Cardiac fibroblast (primary cell): Measurements from ENCODE around the gene DEFB116.
"Not testable (repeated sequence)": the region's sequence is repeated elsewhere in the genome, so short reads cannot be mapped to it uniquely, and the experiment has no call there.

Experiments
- DNase-seq, 2 donors: peaks; one replicate each; pipeline versions ENCODE4 v3.0.0 to v3.0.0-alpha.2; 2010; ENCODE audit warnings: low read depth in 2 of 2
- H3K4me3 ChIP-seq, 2 donors: replicated peaks in 1 of 2; 1 replicate in 1 of 2; 2 replicates in 1 of 2; pipeline ENCODE4 v1.5.1; 2011; ENCODE audit warnings: low read depth in 2 of 2, low read length in 2 of 2, mild to moderate bottlenecking in 2 of 2, moderate library complexity in 1 of 2
- TF ChIP-seq, protein P1 (sequence below): IDR thresholded peaks from one replicate; pipeline ENCODE4 v1.5.1; 2011; ENCODE audit warnings: low read depth, mild to moderate bottlenecking, low read length, inconsistent platforms

Gene DEFB116, protein sequence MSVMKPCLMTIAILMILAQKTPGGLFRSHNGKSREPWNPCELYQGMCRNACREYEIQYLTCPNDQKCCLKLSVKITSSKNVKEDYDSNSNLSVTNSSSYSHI

DNA sequence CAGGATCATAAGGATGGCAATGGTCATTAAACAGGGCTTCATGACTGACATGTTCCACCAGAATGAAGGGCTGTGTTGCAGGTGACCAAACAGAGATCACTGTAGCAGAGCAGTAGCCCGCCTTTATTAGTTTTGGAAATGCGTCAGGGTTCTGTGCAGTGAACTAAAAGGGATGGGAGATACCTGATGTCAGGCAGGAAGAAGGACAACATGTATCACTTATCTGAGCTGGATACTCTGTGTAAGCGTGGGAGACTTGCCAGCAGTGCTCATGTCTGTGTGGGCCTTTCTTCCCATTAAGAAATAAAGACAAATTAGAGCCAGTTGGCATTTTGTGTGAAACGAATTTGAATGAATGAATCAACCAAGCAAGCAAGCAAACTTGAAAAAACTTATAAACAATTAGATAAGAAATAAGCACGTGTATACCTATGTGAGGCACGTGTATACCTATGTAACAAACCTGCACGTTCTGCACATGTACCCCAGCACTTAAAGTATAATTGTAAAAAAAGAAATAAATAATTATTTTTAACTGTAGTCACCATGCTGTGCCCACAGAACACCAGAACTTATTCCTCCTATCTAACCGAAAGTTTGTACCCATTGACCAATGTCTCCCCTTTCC lies at the start of gene DEFB116:
Gene DEFB116, minus strand, starts transcription at position 51 of the 628 bp plus-strand sequence. Its CDS starts 0 bp downstream, at position 51.
- H3K4me3 ChIP-seq = no peak within 1 kb of the TSS
- TF ChIP-seq, protein P1, sequence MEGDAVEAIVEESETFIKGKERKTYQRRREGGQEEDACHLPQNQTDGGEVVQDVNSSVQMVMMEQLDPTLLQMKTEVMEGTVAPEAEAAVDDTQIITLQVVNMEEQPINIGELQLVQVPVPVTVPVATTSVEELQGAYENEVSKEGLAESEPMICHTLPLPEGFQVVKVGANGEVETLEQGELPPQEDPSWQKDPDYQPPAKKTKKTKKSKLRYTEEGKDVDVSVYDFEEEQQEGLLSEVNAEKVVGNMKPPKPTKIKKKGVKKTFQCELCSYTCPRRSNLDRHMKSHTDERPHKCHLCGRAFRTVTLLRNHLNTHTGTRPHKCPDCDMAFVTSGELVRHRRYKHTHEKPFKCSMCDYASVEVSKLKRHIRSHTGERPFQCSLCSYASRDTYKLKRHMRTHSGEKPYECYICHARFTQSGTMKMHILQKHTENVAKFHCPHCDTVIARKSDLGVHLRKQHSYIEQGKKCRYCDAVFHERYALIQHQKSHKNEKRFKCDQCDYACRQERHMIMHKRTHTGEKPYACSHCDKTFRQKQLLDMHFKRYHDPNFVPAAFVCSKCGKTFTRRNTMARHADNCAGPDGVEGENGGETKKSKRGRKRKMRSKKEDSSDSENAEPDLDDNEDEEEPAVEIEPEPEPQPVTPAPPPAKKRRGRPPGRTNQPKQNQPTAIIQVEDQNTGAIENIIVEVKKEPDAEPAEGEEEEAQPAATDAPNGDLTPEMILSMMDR = no peak
- DNase-seq = no peak

DNA sequence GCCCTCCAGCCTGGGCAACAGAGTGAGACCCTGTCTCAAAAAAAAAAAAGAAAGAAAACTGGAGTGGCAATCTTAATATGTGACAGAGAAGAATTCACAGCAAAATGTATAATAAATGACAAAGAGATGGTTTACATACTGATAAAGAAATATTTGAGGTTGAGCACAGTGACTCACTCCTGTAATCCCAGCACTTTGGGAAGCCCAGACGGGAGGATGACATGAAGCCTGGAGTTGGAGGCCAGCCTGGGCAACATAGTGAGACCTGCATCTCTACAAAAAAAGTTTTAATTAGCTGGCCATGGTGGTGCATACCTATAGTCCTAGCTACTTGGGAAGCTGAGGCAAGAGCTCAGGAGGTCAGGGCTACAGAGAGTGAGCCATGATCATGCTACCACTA lies 47.6 kb upstream of the DEFB116 start:
- DNase-seq = no peak
- no peak overlapping the region for H3K4me3 ChIP-seq
- TF ChIP-seq, protein P1 = no peak

DNA sequence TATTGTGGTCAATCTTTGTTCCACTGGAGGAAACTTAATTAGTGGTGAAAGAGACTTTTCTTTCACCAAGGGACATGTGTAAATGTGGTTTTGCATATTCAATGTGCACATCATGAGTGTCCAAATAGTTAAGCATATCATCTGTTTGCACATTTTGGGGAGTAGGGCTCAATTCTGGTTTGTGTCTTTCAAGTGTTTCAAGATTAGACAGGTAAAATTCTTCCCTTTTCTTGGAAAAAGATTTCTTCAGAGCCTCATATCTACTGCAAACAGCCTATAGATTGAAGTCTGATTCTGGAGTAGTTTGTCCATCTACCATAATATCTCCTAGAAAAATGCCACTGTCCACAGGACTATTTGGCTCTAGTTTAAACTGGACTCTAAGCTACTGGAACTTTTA lies 33.1 kb upstream of the DEFB116 start:
- H3K4me3 ChIP-seq = no peak overlapping the region
- no peak for DNase-seq
- TF ChIP-seq, protein P1 = no peak

DNA sequence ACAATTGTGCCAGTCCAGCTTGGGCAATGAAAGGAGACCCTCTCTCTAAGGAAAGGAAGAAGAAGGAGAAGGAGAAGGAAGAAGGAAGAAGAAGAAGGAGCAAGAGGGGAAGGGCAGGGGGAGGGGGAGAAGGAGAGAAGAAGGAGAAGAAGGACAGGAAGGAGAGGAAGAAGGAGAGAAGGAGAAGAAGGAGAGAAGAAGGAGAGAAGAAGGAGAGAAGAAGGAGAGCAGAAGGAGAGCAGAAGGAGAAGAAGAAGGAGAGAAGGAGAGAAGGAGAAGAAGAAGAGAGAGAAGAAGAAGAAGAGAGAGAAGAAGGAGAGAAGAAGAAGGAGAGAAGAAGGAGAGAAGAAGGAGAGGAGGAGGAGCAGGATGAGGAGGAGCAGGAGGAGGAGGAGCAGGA lies 22.5 kb upstream of the DEFB116 start:
- no peak overlapping the region for H3K4me3 ChIP-seq
- TF ChIP-seq, protein P1 = no peak
- DNase-seq = no peak

DNA sequence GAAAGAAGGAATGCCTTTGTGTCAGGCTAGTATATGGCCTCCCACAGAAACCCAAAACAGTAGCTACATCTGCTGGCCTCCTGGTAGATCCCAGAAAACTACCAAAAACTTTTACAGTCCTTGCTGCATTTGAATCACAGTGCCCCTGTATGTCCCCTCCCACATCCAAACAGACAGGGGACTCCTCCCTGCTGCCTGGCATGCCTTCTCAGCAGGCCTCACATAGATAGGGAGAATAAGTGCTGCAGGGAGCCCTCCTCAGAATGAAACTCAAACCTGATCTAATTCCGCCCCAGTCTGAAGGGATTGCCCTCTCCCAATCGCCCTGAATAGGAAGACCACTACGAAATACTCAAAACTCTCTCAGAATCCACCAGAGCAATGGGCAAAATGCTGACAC lies 14.1 kb upstream of the DEFB116 start:
- no peak overlapping the region for H3K4me3 ChIP-seq
- DNase-seq = no peak
- TF ChIP-seq, protein P1 = no peak

DNA sequence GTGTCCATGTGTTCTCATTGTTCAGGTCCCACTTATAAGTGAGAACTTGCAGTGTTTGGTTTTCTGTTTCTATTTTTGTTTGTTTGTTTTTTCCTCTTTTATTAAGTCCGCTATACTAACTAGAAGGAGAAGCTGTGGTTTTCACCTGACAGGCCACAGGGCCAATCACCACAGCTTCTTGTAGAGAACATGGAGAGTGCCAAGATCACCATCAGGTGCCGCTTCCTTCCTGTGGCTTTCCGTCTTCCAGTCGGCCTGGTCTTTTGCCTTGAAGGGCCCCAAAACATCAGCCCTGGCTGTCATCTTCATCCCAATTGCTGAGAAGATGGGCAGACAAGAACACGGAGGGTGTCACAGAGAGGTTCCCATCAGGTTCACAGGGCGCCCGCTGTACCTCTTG lies 23.4 kb downstream of the DEFB116 start:
- not testable (repeated sequence) for H3K4me3 ChIP-seq, DNase-seq

DNA sequence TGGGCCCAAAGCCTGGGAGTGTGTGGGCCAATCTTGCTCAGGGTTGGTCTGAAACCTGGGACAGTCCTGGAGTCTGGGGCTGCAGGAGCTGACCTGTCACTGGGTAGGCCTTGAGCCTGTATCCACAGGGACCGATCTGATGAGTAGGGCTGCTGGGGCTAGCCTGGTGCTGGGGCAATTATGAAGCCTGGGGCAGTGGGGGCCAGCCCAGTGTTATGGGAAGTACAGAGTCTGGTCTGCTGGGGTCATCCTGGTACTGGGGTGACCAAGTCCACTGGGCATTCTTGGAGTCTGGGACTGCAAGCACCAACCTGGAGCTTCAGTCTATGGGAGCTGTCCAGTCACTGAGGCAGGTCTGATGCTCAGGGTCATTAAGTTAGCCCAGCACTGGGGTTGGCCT lies 30.2 kb downstream of the DEFB116 start:
- no peak overlapping the region for H3K4me3 ChIP-seq
- DNase-seq = no peak
- TF ChIP-seq, protein P1 = no peak
